Measurements from ENCODE around the gene KLHDC1. TPM values are rescaled to one million over a fixed set of nuclear protein-coding genes. Genes with fewer than 3 reads are reported as not detected.

Gene KLHDC1
- total RNA-seq, 1 donor from 2014 or later, result 3.5 TPM

DNA sequence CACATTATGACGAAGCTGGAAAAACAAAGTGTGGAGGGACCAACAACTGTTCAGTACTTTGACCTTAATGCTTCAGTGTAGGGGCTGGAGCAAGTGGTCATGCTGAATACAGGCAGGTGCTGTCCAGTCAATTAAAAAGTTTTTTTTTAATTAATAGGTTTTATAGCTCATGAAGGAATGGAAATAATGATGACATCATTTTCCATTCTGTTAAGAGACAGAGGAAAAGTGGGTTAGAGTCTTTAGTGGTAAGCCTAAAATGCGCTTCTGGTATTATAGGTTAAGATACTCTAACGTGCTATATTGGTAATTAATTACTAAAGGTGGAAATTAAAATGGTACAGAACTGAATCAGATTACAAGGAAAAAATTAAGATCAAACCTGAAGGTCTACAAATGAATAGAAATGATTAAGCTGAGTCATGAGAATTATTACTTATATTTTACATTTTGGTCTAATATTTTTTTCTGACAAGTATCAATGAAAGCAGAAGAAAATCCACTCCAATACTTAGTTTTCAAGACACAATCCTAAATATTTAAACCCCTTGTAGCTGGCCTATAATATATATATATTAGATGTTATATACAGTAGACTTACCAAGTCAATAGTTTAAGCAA, 90.6 kb downstream of the KLHDC1 start:
- no peaks in the 10 kb centered on the region for H3K9me3 Mint-ChIP-seq
- H3K27me3 Mint-ChIP-seq, result no peaks in the 10 kb centered on the region
- TF ChIP-seq, protein P1, sequence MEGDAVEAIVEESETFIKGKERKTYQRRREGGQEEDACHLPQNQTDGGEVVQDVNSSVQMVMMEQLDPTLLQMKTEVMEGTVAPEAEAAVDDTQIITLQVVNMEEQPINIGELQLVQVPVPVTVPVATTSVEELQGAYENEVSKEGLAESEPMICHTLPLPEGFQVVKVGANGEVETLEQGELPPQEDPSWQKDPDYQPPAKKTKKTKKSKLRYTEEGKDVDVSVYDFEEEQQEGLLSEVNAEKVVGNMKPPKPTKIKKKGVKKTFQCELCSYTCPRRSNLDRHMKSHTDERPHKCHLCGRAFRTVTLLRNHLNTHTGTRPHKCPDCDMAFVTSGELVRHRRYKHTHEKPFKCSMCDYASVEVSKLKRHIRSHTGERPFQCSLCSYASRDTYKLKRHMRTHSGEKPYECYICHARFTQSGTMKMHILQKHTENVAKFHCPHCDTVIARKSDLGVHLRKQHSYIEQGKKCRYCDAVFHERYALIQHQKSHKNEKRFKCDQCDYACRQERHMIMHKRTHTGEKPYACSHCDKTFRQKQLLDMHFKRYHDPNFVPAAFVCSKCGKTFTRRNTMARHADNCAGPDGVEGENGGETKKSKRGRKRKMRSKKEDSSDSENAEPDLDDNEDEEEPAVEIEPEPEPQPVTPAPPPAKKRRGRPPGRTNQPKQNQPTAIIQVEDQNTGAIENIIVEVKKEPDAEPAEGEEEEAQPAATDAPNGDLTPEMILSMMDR (conservative IDR thresholded peaks at IDR 0.05), result no peak
- no peak overlapping the region for H3K27ac Mint-ChIP-seq
- H3K36me3 Mint-ChIP-seq, result peaks cover 34% of the 10 kb centered on the region
- no peak overlapping the region for H3K4me3 Mint-ChIP-seq
- no peaks in the 10 kb centered on the region for H3K4me1 Mint-ChIP-seq (ENCODE audit: unreplicated experiment)
- no peak for DNase-seq (ENCODE audit: extremely low spot score, unreplicated experiment)

DNA sequence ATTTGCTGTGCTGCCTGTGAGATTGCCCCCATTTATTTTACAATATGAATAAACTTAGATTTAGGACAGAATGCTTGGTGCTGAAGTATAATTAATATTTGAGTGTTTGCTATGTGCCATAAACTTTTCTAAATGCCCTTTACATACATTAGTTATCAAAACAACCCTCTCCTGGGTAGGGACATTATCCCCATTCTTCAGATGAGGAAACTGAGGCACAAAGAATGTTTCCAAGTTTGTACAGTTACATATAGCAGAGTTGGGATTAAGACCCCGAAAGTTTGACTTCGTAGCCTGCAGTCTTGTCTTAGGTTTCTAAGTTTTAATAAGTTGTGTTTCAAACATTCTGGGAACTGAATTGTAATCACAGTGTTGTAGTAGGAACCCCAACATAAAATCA, 93.4 kb downstream of the KLHDC1 start:
- no peak for DNase-seq (ENCODE audit: extremely low spot score, unreplicated experiment)
- Mint-ChIP-seq H3K4me3 (no peak overlapping the region), H3K9me3 (no peaks in the 10 kb centered on the region), H3K27me3 (no peaks in the 10 kb centered on the region), H3K4me1 (ENCODE audit: unreplicated experiment) (no peaks in the 10 kb centered on the region), H3K36me3 (peaks cover 35% of the 10 kb centered on the region), H3K27ac (no peak overlapping the region)
- TF ChIP-seq, protein P1 (conservative IDR thresholded peaks at IDR 0.05), result no peak

GRCh38 chr14:49792618-49793017, 99.7 kb downstream of the KLHDC1 start:
- peaks cover 33% of the 10 kb centered on the region for H3K36me3 Mint-ChIP-seq

DNA sequence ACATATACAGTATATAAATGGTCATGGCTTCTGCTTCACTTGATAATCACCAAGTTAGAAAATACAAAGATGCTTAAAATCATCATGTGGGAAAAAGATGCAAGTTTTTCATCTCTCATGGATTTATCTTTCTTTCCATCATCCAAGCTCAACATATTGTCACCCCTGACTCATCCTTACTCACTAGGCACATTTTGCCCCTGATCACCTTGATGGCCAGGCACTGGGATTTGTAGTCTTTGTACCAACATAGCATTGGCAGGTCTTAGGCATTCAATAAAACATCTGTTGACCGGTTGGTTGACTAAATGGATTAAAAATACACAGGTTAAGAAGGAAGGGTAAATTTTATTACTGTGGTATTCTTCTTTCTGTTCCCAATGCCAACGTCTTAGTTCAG, 103.1 kb downstream of the KLHDC1 start:
- H3K36me3 Mint-ChIP-seq, result peaks cover 37% of the 10 kb centered on the region
- no peak overlapping the region for H3K4me3 Mint-ChIP-seq
- no peaks in the 10 kb centered on the region for H3K9me3 Mint-ChIP-seq
- DNase-seq (ENCODE audit: extremely low spot score, unreplicated experiment), result no peak
- TF ChIP-seq, protein P1 (conservative IDR thresholded peaks at IDR 0.05), result no peak
- no peaks in the 10 kb centered on the region for H3K4me1 Mint-ChIP-seq (ENCODE audit: unreplicated experiment)
- H3K27me3 Mint-ChIP-seq, result no peaks in the 10 kb centered on the region
- no peak overlapping the region for H3K27ac Mint-ChIP-seq

More at GRCh38 chr14:49792618-49793017, 99.7 kb downstream of the KLHDC1 start:
- Mint-ChIP-seq H3K27ac (no peak overlapping the region), H3K4me1 (ENCODE audit: unreplicated experiment) (no peaks in the 10 kb centered on the region), H3K4me3 (no peak overlapping the region), H3K9me3 (no peaks in the 10 kb centered on the region), H3K27me3 (no peaks in the 10 kb centered on the region)
- TF ChIP-seq, protein P1 (conservative IDR thresholded peaks at IDR 0.05), result no peak
- DNase-seq (ENCODE audit: extremely low spot score, unreplicated experiment), result no peak

Other genes starting within 250 kb of the KLHDC1 start
- 1,493 and 1,875 TPM in 2 replicates for gene RPS29, start 106.7 kb upstream of the KLHDC1 start, total RNA-seq (ENCODE audit: low replicate concordance)
- 12.5 and 20.1 TPM in 2 replicates for gene LRR1, start 94.2 kb upstream of the KLHDC1 start, total RNA-seq (ENCODE audit: low replicate concordance)
- 134 and 156 TPM in 2 replicates for gene RPL36AL, start 72.5 kb upstream of the KLHDC1 start, total RNA-seq (ENCODE audit: low replicate concordance)
- gene MGAT2, start 72.3 kb upstream of the KLHDC1 start, total RNA-seq (ENCODE audit: low replicate concordance), result 25.6 and 27.0 TPM in 2 replicates
- gene DNAAF2, start 57.9 kb upstream of the KLHDC1 start, total RNA-seq (ENCODE audit: low replicate concordance), result 14.8 and 16.5 TPM in 2 replicates
- 6.1 and 16.6 TPM in 2 replicates for gene POLE2, start 4.9 kb upstream of the KLHDC1 start, total RNA-seq (ENCODE audit: low replicate concordance)
- gene KLHDC2, start 75.0 kb downstream of the KLHDC1 start, total RNA-seq (ENCODE audit: low replicate concordance), result 59.2 and 60.0 TPM in 2 replicates
- 87.9 and 104 TPM in 2 replicates for gene NEMF, start 159.7 kb downstream of the KLHDC1 start, total RNA-seq (ENCODE audit: low replicate concordance)
- 86.4 and 184 TPM in 2 replicates for gene ARF6, start 200.0 kb downstream of the KLHDC1 start, total RNA-seq (ENCODE audit: low replicate concordance)